Omental fat pad (tissue), 4 donors: ENCODE results near the gene ITGA3. TPM values are rescaled to one million over a fixed set of nuclear protein-coding genes. Genes with fewer than 3 reads are reported as not detected.

Experiments used
- ATAC-seq: fragments of 150-250 bp; one replicate; pipeline ENCODE4 v1.9.1; 2016; ENCODE audit warnings: mild to moderate bottlenecking, moderate library complexity; ENCODE audit not compliant: low FRiP score
- DNase-seq: peaks from one replicate; pipeline ENCODE4 v3.0.0-alpha.2; 2019; ENCODE audit warnings: low spot score
- CTCF ChIP-seq, 3 donors: fragments of 450-650 bp; IDR thresholded peaks; one replicate each; pipeline ENCODE4 v1.5.1; 2016 to 2017; ENCODE audit warnings: antibody characterized with exemption in 3 of 3, mild to moderate bottlenecking in 3 of 3, moderate library complexity in 2 of 3
- total RNA-seq, 4 donors: library from RNA; depleted of rRNA; stranded (reverse); fragments of >200 nt; gene quantifications; one replicate each; pipeline ENCODE4 v1.1.0, GENCODE V29; 2016

The ITGA3 gene
- total RNA-seq, 4 donors from 2014 or later, result 28.5 to 99.8 (median 41.2) TPM

- DNase-seq, result no peak
- no peak for ATAC-seq
Observed at GRCh38 chr17:50020841-50021599, 34.9 kb upstream of the ITGA3 start.

DNA sequence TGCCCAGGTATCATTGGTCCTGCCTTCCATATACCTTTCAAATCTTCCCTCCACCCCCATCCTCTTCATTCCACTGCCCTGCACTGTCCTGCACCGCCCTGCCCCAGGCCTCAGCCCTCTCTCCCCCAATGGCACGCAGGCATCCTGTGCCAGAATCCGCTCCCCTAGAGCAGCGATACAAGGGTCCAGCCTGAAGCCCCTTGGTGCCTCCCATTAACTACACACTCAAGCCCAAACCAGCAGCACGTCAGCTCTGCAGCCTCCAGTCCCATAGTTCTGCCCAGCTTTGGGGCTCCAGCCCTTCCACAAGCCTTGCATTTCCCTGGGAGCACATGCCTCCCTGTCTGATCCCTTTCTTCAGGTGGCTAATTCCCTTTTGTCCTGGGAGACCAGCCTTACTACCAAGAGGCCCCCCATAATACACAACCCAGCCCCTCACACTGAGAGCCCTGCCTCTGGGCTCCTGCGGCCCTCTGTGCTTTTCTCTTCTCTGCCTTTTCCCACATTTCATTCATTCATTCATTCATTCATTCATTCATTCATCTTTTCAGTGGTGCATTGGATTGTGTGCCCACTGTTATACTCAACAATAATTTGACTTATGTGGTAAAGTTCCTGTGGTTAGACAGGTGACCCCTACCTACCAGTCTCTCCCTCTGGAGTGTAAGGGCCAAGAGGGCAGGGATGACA is 34.1 kb upstream of the ITGA3 start:
- TF ChIP-seq CTCF (IDR thresholded peaks at IDR 0.05), result no peak
- ATAC-seq, result no peak
- DNase-seq, result no peak

More at GRCh38 chr17:50020841-50021599, 34.9 kb upstream of the ITGA3 start:
- no peak for TF ChIP-seq CTCF (IDR thresholded peaks at IDR 0.05)

DNA sequence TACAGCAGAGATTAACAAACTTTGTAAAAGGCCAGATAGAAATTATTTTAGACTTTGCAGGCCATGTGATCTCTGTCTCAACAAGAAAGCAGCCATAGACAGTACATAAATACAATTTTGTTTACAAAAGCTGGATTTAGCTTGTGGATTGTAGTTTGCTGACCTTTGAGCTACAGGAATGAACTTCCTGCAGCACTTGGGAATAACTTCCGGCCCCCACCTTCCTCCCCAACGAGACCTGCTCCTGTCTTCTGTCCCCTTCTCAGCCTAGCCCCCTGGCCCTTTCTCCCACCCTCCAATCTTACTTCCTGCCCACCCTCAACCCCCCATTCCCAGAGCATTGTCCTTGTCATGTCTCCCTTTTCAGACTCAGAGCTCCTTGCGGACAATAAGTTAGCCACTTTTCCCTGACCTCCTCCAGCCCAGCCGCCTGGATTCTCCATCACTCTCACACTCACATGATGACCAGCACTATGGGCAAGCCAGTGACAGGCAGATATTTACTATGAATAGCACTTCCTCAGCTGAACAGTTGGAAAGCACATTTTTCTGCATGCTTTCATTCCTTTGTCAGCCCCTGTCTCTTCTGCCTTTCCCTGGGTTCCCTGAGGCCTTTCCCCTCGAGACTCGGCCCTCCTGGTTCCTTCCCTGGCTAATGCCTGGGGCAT is 33.3 kb upstream of the ITGA3 start:
- no peak for ATAC-seq

GRCh38 chr17:50023520-50023919 is 32.4 kb upstream of the ITGA3 start:
- DNase-seq (no peak), ATAC-seq (no peak)
- no peak for TF ChIP-seq CTCF (IDR thresholded peaks at IDR 0.05)

More for the DNA sequence above, 33.3 kb upstream of the ITGA3 start:
- no peak for DNase-seq
- no peak for TF ChIP-seq CTCF (IDR thresholded peaks at IDR 0.05)

DNA sequence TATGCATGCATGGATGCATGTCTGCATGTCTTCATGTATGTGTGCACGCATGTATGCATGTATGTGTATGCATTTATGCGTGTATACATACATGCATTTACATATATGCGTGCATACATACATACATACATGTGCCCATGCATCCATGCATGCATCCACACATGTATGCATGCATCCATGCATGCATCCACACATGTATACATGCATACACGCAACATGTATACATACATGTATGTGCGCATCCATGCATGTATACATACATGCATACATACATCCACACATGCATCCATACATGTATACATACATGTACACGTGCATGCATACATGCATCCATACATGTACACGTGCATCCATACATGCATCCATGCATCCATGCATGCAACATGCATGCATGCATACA is 31.1 kb upstream of the ITGA3 start:
- no peak for TF ChIP-seq CTCF (IDR thresholded peaks at IDR 0.05)
- ATAC-seq, result no peak
- no peak for DNase-seq

- DNase-seq (no peak), ATAC-seq (no peak)
- no peak for TF ChIP-seq CTCF (IDR thresholded peaks at IDR 0.05)
Observed at GRCh38 chr17:50026046-50026675, 29.7 kb upstream of the ITGA3 start.
